DOHH2 (cell line): ENCODE measurements around the gene FBLN2.

Source experiments
- EZH2phosphoT487 ChIP-seq: fragments of 200-600 bp; sonication (generic); IDR thresholded peaks from 2 replicates; pipeline ENCODE4 v1.6.1; 2017; ENCODE audit warnings: borderline replicate concordance, mild to moderate bottlenecking, antibody characterized with exemption, low read length, moderate library complexity, mixed read lengths
- TF ChIP-seq, protein P1 (sequence below): fragments of 200-600 bp; sonication (generic); IDR thresholded peaks from one replicate; pipeline ENCODE4 v1.5.1; 2014; ENCODE audit warnings: antibody characterized with exemption, mild to moderate bottlenecking, low read depth, low read length; ENCODE audit not compliant: poor library complexity, severe bottlenecking

DNA sequence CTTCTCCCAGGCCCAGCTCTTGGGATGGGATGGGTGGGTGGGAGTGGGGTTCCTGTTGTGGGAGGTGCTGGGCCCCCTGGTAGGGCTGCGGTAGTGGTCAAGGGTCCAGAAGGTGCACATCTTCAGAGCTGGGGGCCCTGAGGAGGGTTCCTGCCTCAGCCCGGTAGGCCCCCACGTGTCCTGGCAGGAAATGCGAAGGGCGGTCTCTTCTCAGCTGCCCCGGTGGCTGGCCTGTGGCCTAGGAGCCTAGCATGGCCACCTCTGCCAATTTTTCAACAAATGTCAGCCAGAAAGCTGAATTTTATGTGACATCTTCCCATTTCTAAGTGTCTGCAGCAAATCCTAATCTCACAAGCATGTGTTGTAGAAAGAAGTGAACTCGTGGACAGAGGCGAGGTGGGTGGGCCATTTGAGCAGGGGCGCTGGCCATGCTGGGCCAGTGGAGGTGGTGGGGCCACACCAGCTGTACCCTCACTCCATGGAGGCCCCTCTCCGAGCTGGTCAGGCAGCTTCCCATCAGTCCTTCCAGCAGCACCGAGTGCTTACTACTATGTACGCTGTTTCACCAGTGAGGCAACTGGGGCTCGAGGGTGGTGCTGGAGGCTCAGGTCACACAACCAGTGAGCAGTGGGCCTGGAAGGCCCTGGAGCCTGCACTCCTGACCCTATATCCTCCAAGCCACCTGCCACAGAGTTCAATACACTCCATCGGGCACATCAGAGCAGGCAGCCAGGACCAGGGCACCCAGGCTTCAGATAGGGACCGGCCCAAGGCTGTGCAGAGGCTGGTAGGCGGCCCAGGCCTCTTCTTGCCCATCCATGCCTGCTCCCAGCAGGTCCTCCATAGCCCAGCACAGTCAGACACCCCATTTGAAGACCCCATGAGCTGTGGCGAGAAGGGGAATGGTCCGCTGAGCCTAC, 23.2 kb downstream of the FBLN2 start:
- TF ChIP-seq, protein P1, sequence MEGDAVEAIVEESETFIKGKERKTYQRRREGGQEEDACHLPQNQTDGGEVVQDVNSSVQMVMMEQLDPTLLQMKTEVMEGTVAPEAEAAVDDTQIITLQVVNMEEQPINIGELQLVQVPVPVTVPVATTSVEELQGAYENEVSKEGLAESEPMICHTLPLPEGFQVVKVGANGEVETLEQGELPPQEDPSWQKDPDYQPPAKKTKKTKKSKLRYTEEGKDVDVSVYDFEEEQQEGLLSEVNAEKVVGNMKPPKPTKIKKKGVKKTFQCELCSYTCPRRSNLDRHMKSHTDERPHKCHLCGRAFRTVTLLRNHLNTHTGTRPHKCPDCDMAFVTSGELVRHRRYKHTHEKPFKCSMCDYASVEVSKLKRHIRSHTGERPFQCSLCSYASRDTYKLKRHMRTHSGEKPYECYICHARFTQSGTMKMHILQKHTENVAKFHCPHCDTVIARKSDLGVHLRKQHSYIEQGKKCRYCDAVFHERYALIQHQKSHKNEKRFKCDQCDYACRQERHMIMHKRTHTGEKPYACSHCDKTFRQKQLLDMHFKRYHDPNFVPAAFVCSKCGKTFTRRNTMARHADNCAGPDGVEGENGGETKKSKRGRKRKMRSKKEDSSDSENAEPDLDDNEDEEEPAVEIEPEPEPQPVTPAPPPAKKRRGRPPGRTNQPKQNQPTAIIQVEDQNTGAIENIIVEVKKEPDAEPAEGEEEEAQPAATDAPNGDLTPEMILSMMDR: no peak
- TF ChIP-seq EZH2phosphoT487: no peak
